ENCODE results near the gene SAYSD1. TPM values are rescaled to one million over a fixed set of nuclear protein-coding genes. Genes with fewer than 3 reads are reported as not detected.

The SAYSD1 gene
- total RNA-seq, 4 donors from 2014 or later, result 9.1 to 16.5 (median 15.1) TPM

GRCh38 chr6:39130691-39131090 lies 15.7 kb upstream of the SAYSD1 start:
- H3K4me3 ChIP-seq (ENCODE audit: low read depth, poor library complexity, severe bottlenecking), result no peak overlapping the region
- 93 to 96% methylated on average over 1 of the region's 1 CpG for WGBS, 2 donors
- TF ChIP-seq POLR2A (IDR thresholded peaks at IDR 0.05), result no peak
- TF ChIP-seq, protein P1, sequence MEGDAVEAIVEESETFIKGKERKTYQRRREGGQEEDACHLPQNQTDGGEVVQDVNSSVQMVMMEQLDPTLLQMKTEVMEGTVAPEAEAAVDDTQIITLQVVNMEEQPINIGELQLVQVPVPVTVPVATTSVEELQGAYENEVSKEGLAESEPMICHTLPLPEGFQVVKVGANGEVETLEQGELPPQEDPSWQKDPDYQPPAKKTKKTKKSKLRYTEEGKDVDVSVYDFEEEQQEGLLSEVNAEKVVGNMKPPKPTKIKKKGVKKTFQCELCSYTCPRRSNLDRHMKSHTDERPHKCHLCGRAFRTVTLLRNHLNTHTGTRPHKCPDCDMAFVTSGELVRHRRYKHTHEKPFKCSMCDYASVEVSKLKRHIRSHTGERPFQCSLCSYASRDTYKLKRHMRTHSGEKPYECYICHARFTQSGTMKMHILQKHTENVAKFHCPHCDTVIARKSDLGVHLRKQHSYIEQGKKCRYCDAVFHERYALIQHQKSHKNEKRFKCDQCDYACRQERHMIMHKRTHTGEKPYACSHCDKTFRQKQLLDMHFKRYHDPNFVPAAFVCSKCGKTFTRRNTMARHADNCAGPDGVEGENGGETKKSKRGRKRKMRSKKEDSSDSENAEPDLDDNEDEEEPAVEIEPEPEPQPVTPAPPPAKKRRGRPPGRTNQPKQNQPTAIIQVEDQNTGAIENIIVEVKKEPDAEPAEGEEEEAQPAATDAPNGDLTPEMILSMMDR (IDR thresholded peaks at IDR 0.05), result no peak
- intact Hi-C loops (cut with DNase I; ENCODE audit: low total_unique reads), result no loop called here
- DNase-seq (ENCODE audit: low spot score in 2 of 2), result no peak

DNA sequence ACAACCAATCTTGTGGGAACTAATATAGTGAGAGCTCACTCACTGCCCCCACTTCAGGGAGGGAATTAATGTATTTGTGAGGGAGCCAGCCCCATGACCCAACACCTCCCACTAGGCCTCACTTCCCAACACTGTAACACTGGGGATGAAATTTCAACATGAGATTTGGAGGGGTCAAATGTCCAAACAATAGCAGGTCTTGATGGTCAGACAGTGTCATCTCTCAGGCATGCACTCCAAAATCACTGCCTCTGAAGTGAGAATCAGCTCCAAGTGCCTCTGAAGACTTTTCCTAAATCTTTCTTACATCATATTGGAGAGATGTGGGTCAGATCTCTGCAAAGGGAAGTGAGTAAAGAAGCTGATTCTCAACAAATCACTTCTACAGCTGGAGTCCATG lies 13.8 kb upstream of the SAYSD1 start:
- H3K4me3 ChIP-seq (ENCODE audit: low read depth, poor library complexity, severe bottlenecking), result no peak overlapping the region
- TF ChIP-seq, protein P1 (IDR thresholded peaks at IDR 0.05), result no peak
- no peak for TF ChIP-seq POLR2A (IDR thresholded peaks at IDR 0.05)
- DNase-seq (ENCODE audit: low spot score in 2 of 2), result no peak
- intact Hi-C loops (cut with DNase I; ENCODE audit: low total_unique reads), result no loop called here

DNA sequence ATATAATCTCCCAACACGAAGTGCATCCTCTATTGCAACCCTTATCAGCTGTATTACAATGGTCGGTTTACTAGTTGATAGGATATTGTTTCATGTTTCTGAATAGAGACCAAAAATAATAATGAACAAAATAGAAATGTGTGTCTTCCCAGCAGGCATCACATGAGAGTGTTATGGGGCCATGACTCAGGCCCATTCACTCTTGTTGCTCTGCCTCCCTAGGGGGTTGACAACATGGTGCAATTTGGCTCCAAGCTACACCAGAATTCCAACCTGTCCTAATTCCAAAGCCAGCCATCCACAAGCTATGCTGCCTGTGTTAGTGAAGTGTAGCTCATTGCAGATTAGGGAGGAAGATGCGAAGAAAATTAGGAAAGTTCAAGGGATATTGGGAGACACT lies 13.1 kb upstream of the SAYSD1 start:
- H3K4me3 ChIP-seq (ENCODE audit: low read depth, poor library complexity, severe bottlenecking), result no peak overlapping the region
- TF ChIP-seq POLR2A (IDR thresholded peaks at IDR 0.05), result no peak
- TF ChIP-seq, protein P1 (IDR thresholded peaks at IDR 0.05), result no peak
- WGBS, 2 donors, result 63 to 68% methylated on average over 3 of the region's 3 CpGs
- intact Hi-C loops (cut with DNase I; ENCODE audit: low total_unique reads), result no loop called here
- DNase-seq (ENCODE audit: low spot score in 2 of 2), result no peak

DNA sequence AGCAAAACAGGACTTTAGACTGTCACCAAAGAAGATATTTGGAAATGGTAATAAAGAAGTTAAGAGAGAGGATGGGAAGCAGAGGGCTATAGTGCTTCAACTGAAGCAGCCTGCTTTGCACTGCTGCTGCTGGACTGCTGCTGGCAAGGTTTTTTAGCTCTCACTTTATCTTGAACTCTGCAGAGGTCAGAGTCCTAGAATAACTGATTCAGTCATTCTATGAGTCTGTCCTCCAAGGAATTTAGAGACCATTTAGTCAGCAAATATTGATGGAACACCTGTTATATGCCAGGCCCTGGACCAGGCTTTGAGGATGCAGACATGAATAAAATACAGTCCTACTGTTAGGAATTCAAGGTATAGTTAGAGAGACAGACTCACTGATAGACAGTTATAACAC lies 9.1 kb upstream of the SAYSD1 start:
- intact Hi-C loops (cut with DNase I; ENCODE audit: low total_unique reads), result no loop called here
- TF ChIP-seq, protein P1 (IDR thresholded peaks at IDR 0.05), result no peak
- no peak for DNase-seq (ENCODE audit: low spot score in 2 of 2)
- H3K4me3 ChIP-seq (ENCODE audit: low read depth, poor library complexity, severe bottlenecking), result no peak overlapping the region

DNA sequence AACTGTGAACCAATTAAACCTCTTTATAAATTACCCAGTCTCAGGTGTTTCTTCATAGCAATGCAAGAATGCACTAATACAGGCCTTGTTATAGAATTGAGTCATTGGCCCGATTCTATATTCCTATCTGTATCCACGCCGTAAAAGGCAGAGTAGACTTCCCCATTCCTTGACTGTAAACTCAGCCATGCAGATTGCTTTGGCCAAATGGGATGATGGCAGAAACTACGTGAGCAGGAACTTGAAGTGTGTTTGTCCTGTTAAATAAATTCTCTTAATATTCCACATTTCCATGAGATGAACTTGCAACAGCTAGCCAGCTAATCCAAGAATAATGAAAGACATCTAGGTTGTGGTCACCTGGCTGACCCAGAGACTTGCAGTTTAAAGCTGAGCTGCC lies 3.9 kb upstream of the SAYSD1 start:
- no peak overlapping the region for H3K4me3 ChIP-seq (ENCODE audit: low read depth, poor library complexity, severe bottlenecking)
- intact Hi-C loops (cut with DNase I; ENCODE audit: low total_unique reads), result loop anchor here (1.0 kb wide), 1 partner anchor 20 kb away; no protein-coding TSS in a partner anchor

GRCh38 chr6:39114388-39114703 lies 640 bp downstream of the SAYSD1 start:
- WGBS, 2 donors, result 0 to 2% methylated on average over 11 of the region's 11 CpGs
- TF ChIP-seq, protein P1 (IDR thresholded peaks at IDR 0.05), result no peak
- TF ChIP-seq POLR2A (IDR thresholded peaks at IDR 0.05), result no peak
- intact Hi-C loops (cut with DNase I; ENCODE audit: low total_unique reads), result no loop called here
- peak overlapping the region; percentile 65 for H3K4me3 ChIP-seq (ENCODE audit: low read depth, poor library complexity, severe bottlenecking)
- DNase-seq (ENCODE audit: low spot score in 2 of 2), result no peak

More for the DNA sequence above, 3.9 kb upstream of the SAYSD1 start:
- 92 to 94% methylated on average over 4 of the region's 4 CpGs for WGBS, 2 donors
- DNase-seq (ENCODE audit: low spot score in 2 of 2), result no peak
- TF ChIP-seq POLR2A (IDR thresholded peaks at IDR 0.05), result no peak
- TF ChIP-seq, protein P1 (IDR thresholded peaks at IDR 0.05), result no peak

Measured in lower leg skin (tissue), 4 donors.